Purkinje cell (primary cell): ENCODE results near the gene ZNF430. TPM values are rescaled to one million over a fixed set of nuclear protein-coding genes. Genes with fewer than 3 reads are reported as not detected.

Experiments used
- polyA plus RNA-seq: library from polyadenylated mRNA; unstranded; fragments of >200 nt; fragmentation: Nextera tagmentation; gene quantifications from 2 replicates; pipeline ENCODE4 v1.2.1, GENCODE V29; 2014

The ZNF430 gene
- 12.5 and 17.3 TPM in 2 replicates for polyA plus RNA-seq

DNA sequence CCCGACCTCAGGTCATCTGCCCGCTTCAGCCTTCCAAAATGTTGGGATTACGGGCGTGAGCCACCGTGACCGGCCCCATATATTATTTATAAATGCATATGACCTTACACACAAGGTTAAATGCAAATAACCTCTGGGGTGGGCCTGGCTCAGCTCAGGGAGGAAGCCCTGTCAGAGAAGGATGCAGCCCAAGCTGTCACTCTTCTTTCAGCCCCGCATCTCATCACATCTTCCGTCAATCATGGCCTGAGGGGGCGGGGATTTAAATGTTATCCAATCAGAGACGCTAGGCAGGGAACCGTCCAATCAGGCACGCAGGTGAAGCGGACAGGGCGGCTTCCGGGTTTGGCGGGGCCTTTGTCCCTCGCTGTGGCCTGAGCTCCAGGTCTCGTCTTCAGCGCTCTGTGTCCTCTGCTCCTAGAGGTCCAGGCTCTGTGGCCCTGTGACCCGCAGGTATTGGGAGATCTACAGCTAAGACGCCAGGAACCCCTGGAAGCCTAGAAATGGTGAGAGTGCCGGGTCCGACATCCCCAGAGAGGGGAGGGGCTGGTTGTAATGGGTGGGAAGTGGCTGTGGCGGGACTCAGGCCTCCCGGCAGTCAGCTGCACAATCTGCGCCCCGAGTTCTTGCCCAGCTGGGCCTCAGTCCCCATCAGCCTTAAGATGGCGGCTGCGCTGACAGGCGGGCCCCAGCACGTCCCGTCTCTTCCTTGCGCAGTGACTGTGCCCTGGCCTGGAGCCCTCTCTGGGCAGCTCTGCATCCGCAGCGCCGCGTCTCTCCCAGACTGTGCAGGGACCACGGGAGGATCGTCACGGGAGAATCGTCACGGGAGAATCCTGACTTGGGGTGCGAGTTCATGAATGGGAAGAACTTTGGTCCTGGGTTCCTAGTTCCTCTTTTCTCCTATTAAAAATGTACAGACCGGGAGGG, at the start of gene ZNF430:
Gene ZNF430, plus strand, starts transcription at position 360 of the 930 bp plus-strand sequence. Its CDS starts 144 bp downstream, at position 504.

DNA sequence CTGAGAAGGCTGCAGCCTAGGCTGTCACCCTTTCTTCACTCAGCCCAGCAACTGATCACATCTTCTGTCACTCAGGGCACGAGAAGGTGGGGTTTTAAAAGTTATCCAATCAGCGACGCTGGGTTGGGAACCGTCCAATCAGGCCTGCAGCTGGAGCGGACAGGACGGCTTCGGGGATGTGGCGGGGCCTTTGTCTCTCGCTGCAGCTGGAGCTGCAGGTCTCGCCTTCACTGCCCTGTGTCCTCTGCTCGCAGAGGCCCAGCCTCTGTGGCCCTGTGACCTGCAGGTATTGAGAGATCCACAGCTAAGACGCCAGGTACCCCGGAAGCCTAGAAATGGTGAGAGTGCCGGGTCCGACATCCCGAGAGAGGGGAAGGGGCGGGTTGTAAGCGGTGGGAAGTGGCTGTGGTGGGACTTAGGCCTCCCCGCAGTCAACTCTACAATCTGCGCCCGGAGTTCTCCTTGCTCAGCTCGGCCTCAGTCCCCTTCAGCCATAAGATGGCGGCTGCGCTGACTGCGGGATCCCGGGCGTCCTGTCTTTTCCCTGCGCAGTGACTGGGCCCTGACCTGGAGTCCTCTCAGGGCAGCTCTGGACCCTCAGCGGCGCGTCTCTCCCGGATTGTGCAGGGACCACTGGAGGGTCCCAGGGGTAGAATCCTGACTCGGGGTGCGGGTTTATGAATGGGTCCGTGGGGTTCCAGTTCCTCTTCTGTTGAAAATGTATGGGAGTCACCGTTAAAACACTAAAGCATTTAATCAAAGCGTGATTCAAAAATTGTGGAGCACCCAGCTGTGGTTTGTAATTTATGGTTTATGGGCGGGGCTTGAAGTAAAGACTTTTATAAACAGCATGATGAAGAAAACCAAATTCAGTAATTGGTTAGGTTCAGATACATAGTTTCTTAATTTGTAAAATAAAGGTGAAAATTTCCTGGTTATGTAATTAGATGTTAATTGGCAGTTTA, 61.8 kb downstream of the ZNF430 start, which contains the start of gene ZNF714:
Gene ZNF714, plus strand, starts transcription at position 193 of the 965 bp plus-strand sequence. CDS start 16,066 bp downstream, outside the sequence.

Other genes starting within 250 kb of the ZNF430 start
- gene ZNF66, start 244.4 kb upstream of the ZNF430 start, polyA plus RNA-seq = 2.1 and 2.8 TPM in 2 replicates
- gene ZNF85, start 97.4 kb upstream of the ZNF430 start, polyA plus RNA-seq = 6.6 and 7.5 TPM in 2 replicates
- gene ZNF714, start 61.5 kb downstream of the ZNF430 start, polyA plus RNA-seq = 14.6 and 25.1 TPM in 2 replicates
- gene ZNF431, start 121.4 kb downstream of the ZNF430 start, polyA plus RNA-seq = 4.5 and 5.4 TPM in 2 replicates